ENCODE data around the gene PFDN2. TPM values are rescaled to one million over a fixed set of nuclear protein-coding genes. Genes with fewer than 3 reads are reported as not detected.

Gene PFDN2
- total and polyA plus RNA-seq, 10 of the 15 experiments (the other 5 are each of a cell fraction or from before 2014, with no cell fraction given): 30.0 to 141 (median 80.5) TPM

DNA sequence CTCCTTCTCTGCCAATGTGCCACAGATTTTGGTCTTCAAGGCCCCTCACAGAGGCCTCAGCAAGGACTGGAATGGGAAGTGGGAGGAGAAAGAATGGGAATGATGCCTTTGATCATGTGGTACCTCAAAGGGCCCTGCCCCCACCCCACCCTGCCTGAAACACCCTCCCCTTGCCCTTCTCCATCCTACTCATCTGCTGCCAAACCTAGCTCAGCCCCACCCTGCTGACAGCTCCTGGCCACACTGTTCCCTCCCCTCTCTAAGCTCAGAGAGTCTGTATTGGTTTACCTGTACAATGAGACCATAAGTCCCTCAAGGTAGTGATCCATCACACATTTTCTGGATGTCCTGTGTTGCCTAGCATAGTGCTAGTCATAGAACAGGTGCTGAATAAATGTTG, 41.4 kb downstream of the PFDN2 start:
- FAIRE-seq: no peak
- H3K27ac ChIP-seq (ENCODE audit: control insufficient read depth, insufficient read depth): no peak overlapping the region
- H3K4me3 ChIP-seq: no peak overlapping the region
- H2AFZ ChIP-seq (ENCODE audit: control insufficient read depth, low read depth, low read length): no peak overlapping the region
- TF ChIP-seq CBFB (IDR thresholded peaks at IDR 0.05; ENCODE audit: low read depth): no peak
- TF ChIP-seq BACH1 (IDR thresholded peaks at IDR 0.05; ENCODE audit: borderline replicate concordance): no peak
- TF ChIP-seq REST (IDR thresholded peaks at IDR 0.05; ENCODE audit: low read depth, low read length): no peak
- no peaks in the 10 kb centered on the region; the same call in 1 of the 2 replicates for H3K4me1 ChIP-seq (ENCODE audit: control insufficient read depth, insufficient read depth, low read length)
- no peaks in the 10 kb centered on the region for H4K20me1 ChIP-seq (ENCODE audit: control insufficient read depth, insufficient read depth)
- no peak for DNase-seq (ENCODE audit: low read depth, low spot score)
- RAD21 ChIA-PET (ENCODE audit: unreplicated experiment): no interaction called here
- H3K4me2 ChIP-seq (ENCODE audit: control insufficient read depth, insufficient read depth): no peak overlapping the region
- intact Hi-C loops (cut with micrococcal nuclease; ENCODE audit: unreplicated experiment) (no loop called here), in situ Hi-C loops (cut with MboI) (no loop called here)
- H3K36me3 ChIP-seq (ENCODE audit: control insufficient read depth in 2 of 2, insufficient read depth in 2 of 2, low read length in 1 of 2): no peaks in the 10 kb centered on the region
- POLR2A ChIA-PET: no interaction called here
- SMC1A ChIA-PET (ENCODE audit: uncharacterized antibody, unreplicated experiment): interaction anchor here (0.6 to 1.0 kb wide), 3 partner anchors 17 to 693 kb away, joined by 3 read pairs; no protein-coding TSS in a partner anchor
- no peaks in the 10 kb centered on the region for H3K79me2 ChIP-seq (ENCODE audit: control insufficient read depth, insufficient read depth, low read length)
- no peaks in the 10 kb centered on the region for H3K9me3 ChIP-seq (replicated peaks; ENCODE audit: control insufficient read depth, insufficient read depth, low read length)
- BruUV-seq (replicated peaks): no TSS peak
- no peaks in the 10 kb centered on the region for H3K27me3 ChIP-seq (replicated peaks in 1 of 2; ENCODE audit: control insufficient read depth in 2 of 2, insufficient read depth in 2 of 2, low read length in 1 of 2)
- ATAC-seq: no peak
- H3K9ac ChIP-seq (ENCODE audit: control insufficient read depth, insufficient read depth, low read length): no peak overlapping the region
- CTCF ChIA-PET: no interaction called here
